HepG2 (cell line): ENCODE data around the gene MZF1. TPM values are rescaled to one million over a fixed set of nuclear protein-coding genes. Genes with fewer than 3 reads are reported as not detected.
A peak's percentile ranks its signal among the peaks of the same experiment; 100 is the strongest.

Experiments used
- CEBPG ChIP-seq: IDR thresholded peaks from 2 replicates; pipeline ENCODE4 v1.6.1; 2016
- EZH2 ChIP-seq: conservative IDR thresholded peaks from 2 replicates; pipeline ENCODE4 v1.6.1; 2012; ENCODE audit warnings: mild to moderate bottlenecking, low read depth, low read length, moderate library complexity
- HINFP ChIP-seq: sonication (generic); formaldehyde crosslinking; IDR thresholded peaks from 2 replicates; pipeline ENCODE4 v1.4.0; 2020; ENCODE audit warnings: low read depth, mild to moderate bottlenecking, missing genetic modification reagents
- HMG20B ChIP-seq: conservative IDR thresholded peaks from 2 replicates; pipeline ENCODE4 v1.6.1; 2016; ENCODE audit warnings: missing genetic modification reagents, missing compliant biosample characterization
- HNF4A ChIP-seq: sonication (generic); formaldehyde crosslinking; IDR thresholded peaks from 2 replicates; pipeline ENCODE4 v1.4.0; 2020; ENCODE audit warnings: missing genetic modification reagents
- KAT8 ChIP-seq: IDR thresholded peaks from 2 replicates; pipeline ENCODE4 v1.6.1; 2016; ENCODE audit warnings: missing genetic modification reagents, missing compliant biosample characterization
- MTA1 ChIP-seq: sonication (generic); formaldehyde crosslinking; IDR thresholded peaks from 2 replicates; pipeline ENCODE4 v1.4.0; 2020; ENCODE audit warnings: missing genetic modification reagents, mild to moderate bottlenecking, borderline replicate concordance
- NFATC3 ChIP-seq: sonication (generic); formaldehyde crosslinking; IDR thresholded peaks from 2 replicates; pipeline ENCODE4 v1.5.1; 2020; ENCODE audit warnings: mild to moderate bottlenecking, missing genetic modification reagents
- RBM39 ChIP-seq: fragments of 200-400 bp; formaldehyde crosslinking; IDR thresholded peaks from one replicate; pipeline ENCODE4 v1.6.1; 2018; ENCODE audit warnings: antibody characterized with exemption, mild to moderate bottlenecking, low read depth, low read length; ENCODE audit not compliant: poor library complexity, severe bottlenecking
- SALL1 ChIP-seq: sonication (generic); formaldehyde crosslinking; IDR thresholded peaks from 2 replicates; pipeline ENCODE4 v1.8.0; 2022; ENCODE audit warnings: mild to moderate bottlenecking, missing genetic modification reagents
- SAP130 ChIP-seq: IDR thresholded peaks from 2 replicates; pipeline ENCODE4 v1.6.1; 2016; ENCODE audit warnings: low read depth
- SMAD3 ChIP-seq: sonication (generic); formaldehyde crosslinking; IDR thresholded peaks from 2 replicates; pipeline ENCODE4 v1.4.0; 2020; ENCODE audit warnings: missing genetic modification reagents
- SMARCE1 ChIP-seq: fragments of 450-650 bp; IDR thresholded peaks from 2 replicates; pipeline ENCODE4 v1.6.1; 2017; ENCODE audit warnings: borderline replicate concordance
- TSC22D2 ChIP-seq: sonication (generic); formaldehyde crosslinking; IDR thresholded peaks from 2 replicates; pipeline ENCODE4 v1.5.1; 2020; ENCODE audit warnings: missing genetic modification reagents, mild to moderate bottlenecking, borderline replicate concordance
- WIZ ChIP-seq: sonication (generic); formaldehyde crosslinking; IDR thresholded peaks from 2 replicates; pipeline ENCODE4 v1.5.1; 2020; ENCODE audit warnings: mild to moderate bottlenecking, missing genetic modification reagents
- ZBTB49 ChIP-seq: sonication (generic); formaldehyde crosslinking; IDR thresholded peaks from 2 replicates; pipeline ENCODE4 v1.4.0; 2020; ENCODE audit warnings: missing genetic modification reagents, borderline replicate concordance
- ZNF350 ChIP-seq: sonication (generic); formaldehyde crosslinking; IDR thresholded peaks from 2 replicates; pipeline ENCODE4 v1.4.0; 2020; ENCODE audit warnings: mild to moderate bottlenecking, low read depth, missing genetic modification reagents, borderline replicate concordance
- ZNF441 ChIP-seq: sonication (generic); formaldehyde crosslinking; IDR thresholded peaks from 2 replicates; pipeline ENCODE4 v1.7.0; 2021; ENCODE audit warnings: missing genetic modification reagents, borderline replicate concordance
- ZNF484 ChIP-seq: sonication (generic); formaldehyde crosslinking; IDR thresholded peaks from 2 replicates; pipeline ENCODE4 v1.5.1; 2020; ENCODE audit warnings: mild to moderate bottlenecking, low read depth, missing genetic modification reagents, borderline replicate concordance
- ZNF567 ChIP-seq: sonication (generic); formaldehyde crosslinking; IDR thresholded peaks from 2 replicates; pipeline ENCODE4 v1.8.1; 2023; ENCODE audit warnings: mild to moderate bottlenecking, missing genetic modification reagents, borderline replicate concordance
- ZNF776 ChIP-seq: sonication (generic); formaldehyde crosslinking; IDR thresholded peaks from 2 replicates; pipeline ENCODE4 v1.4.0; 2020; ENCODE audit warnings: mild to moderate bottlenecking, missing genetic modification reagents
- polyA plus RNA-seq, 8 experiments: library from polyadenylated mRNA; depleted of rRNA in 3 of 8; stranded (reverse) in 7 of 8; unstranded in 1 of 8; fragments of >200 nt; fragmentation: Illumina TruSeq in 4 of 8; extraction: Trizol in 4 of 8; gene quantifications; 2 replicates each; pipeline versions ENCODE4 v1.2.1 to v1.2.3, GENCODE V29; 2011 to 2016; ENCODE audit warnings: low read depth in 4 of 8, missing spikeins in 1 of 8, mixed read lengths in 1 of 8; ENCODE audit not compliant: insufficient read depth in 1 of 8
- total RNA-seq, 5 experiments: library from RNA; depleted of rRNA; stranded (reverse); fragments of >200 nt; fragmentation: Illumina TruSeq; extraction: Trizol; gene quantifications; 2 replicates each; pipeline ENCODE4 v1.2.3, GENCODE V29; 2016; ENCODE audit warnings: low read depth in 1 of 5
- TF ChIP-seq, protein P1 (sequence below): sonication (generic); formaldehyde crosslinking; IDR thresholded peaks from 2 replicates; pipeline ENCODE4 v1.4.0; 2020; ENCODE audit warnings: missing genetic modification reagents
- TF ChIP-seq, protein P2 (sequence below): sonication (generic); formaldehyde crosslinking; IDR thresholded peaks from 2 replicates; pipeline ENCODE4 v1.8.0; 2022; ENCODE audit warnings: mild to moderate bottlenecking, missing genetic modification reagents, moderate library complexity

The MZF1 gene
- total and polyA plus RNA-seq, 2 of the 13 experiments (the other 11 are each of a cell fraction or from before 2014, with no cell fraction given), result 3.1 to 8.1 TPM

GRCh38 chr19:58513694-58514563 is 59.2 kb downstream of the MZF1 start (continued):
- no peak; the same call in 1 of the 2 replicates for TF ChIP-seq ZNF484 (CRISPR knock-in tag)
- peak; percentile 60; the same call in 1 of the 2 replicates for TF ChIP-seq MTA1 (CRISPR knock-in tag)
- peak; percentile 99 for TF ChIP-seq ZNF441 (CRISPR knock-in tag)
- TF ChIP-seq SMAD3 (CRISPR knock-in tag), result 0 out of 2 replicates have a peak, but pooled peaks have one; percentile 47
- TF ChIP-seq WIZ (CRISPR knock-in tag), result no peak
- TF ChIP-seq SMARCE1, result no peak
- TF ChIP-seq SALL1 (CRISPR knock-in tag), result peak; percentile 85
- TF ChIP-seq, protein P1, sequence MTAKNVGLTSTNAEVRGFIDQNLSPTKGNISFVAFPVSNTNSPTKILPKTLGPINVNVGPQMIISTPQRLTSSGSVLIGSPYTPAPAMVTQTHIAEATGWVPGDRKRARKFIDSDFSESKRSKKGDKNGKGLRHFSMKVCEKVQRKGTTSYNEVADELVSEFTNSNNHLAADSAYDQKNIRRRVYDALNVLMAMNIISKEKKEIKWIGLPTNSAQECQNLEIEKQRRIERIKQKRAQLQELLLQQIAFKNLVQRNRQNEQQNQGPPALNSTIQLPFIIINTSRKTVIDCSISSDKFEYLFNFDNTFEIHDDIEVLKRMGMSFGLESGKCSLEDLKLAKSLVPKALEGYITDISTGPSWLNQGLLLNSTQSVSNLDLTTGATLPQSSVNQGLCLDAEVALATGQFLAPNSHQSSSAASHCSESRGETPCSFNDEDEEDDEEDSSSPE, result peak; percentile 91
- TF ChIP-seq RBM39, result peak; percentile 78
- peak; percentile 70 for TF ChIP-seq KAT8 (CRISPR knock-in tag)
- no peak for TF ChIP-seq HMG20B (CRISPR knock-in tag)
- TF ChIP-seq HNF4A (CRISPR knock-in tag), result peak; percentile 37; the same call in 1 of the 2 replicates
- TF ChIP-seq TSC22D2 (CRISPR knock-in tag), result no peak; the same call in 1 of the 2 replicates
- TF ChIP-seq, protein P2, sequence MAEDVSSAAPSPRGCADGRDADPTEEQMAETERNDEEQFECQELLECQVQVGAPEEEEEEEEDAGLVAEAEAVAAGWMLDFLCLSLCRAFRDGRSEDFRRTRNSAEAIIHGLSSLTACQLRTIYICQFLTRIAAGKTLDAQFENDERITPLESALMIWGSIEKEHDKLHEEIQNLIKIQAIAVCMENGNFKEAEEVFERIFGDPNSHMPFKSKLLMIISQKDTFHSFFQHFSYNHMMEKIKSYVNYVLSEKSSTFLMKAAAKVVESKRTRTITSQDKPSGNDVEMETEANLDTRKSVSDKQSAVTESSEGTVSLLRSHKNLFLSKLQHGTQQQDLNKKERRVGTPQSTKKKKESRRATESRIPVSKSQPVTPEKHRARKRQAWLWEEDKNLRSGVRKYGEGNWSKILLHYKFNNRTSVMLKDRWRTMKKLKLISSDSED (CRISPR knock-in tag), result peak; percentile 99
- TF ChIP-seq ZNF567 (CRISPR knock-in tag), result no peak
- TF ChIP-seq NFATC3, result no peak
- TF ChIP-seq ZNF350 (CRISPR knock-in tag), result no peak
- peak; percentile 81 for TF ChIP-seq SAP130 (CRISPR knock-in tag)
- peak; percentile 50; the same call in 1 of the 2 replicates for TF ChIP-seq CEBPG (CRISPR knock-in tag)
- TF ChIP-seq EZH2, result no peak
- peak; percentile 78; the same call in 1 of the 2 replicates for TF ChIP-seq HINFP (CRISPR knock-in tag)
- peak; percentile 66; the same call in 1 of the 2 replicates for TF ChIP-seq ZNF776 (CRISPR knock-in tag)
- 0 out of 2 replicates have a peak, but pooled peaks have one; percentile 17 for TF ChIP-seq ZBTB49 (CRISPR knock-in tag)
